ENCODE measurements around the gene HCAR3.
"Not testable (repeated sequence)": the region's sequence is repeated elsewhere in the genome, so short reads cannot be mapped to it uniquely, and the experiment has no call there.

DNA sequence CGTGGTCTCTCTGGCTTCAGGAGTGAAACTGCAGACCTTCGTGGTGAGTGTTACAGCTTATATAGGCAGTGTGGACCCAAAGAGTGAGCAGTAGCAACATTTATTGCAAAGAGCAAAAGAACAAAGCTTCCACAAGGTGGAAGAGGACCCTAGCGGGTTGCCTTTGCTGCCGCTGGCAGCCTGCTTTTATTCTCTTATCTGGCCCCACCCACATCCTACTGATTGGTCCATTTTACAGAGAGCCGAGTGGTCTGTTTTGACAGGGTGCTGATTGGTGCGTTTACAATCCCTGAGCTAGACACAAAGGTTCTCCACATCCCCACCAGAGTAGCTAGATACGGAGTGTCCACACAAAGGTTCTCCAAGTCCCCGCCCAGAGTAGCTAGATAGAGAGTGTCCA, 40.6 kb downstream of the HCAR3 start:
- not testable (repeated sequence) for TF ChIP-seq POLR2AphosphoS5 (IDR thresholded peaks at IDR 0.05)
- TF ChIP-seq, protein P1, sequence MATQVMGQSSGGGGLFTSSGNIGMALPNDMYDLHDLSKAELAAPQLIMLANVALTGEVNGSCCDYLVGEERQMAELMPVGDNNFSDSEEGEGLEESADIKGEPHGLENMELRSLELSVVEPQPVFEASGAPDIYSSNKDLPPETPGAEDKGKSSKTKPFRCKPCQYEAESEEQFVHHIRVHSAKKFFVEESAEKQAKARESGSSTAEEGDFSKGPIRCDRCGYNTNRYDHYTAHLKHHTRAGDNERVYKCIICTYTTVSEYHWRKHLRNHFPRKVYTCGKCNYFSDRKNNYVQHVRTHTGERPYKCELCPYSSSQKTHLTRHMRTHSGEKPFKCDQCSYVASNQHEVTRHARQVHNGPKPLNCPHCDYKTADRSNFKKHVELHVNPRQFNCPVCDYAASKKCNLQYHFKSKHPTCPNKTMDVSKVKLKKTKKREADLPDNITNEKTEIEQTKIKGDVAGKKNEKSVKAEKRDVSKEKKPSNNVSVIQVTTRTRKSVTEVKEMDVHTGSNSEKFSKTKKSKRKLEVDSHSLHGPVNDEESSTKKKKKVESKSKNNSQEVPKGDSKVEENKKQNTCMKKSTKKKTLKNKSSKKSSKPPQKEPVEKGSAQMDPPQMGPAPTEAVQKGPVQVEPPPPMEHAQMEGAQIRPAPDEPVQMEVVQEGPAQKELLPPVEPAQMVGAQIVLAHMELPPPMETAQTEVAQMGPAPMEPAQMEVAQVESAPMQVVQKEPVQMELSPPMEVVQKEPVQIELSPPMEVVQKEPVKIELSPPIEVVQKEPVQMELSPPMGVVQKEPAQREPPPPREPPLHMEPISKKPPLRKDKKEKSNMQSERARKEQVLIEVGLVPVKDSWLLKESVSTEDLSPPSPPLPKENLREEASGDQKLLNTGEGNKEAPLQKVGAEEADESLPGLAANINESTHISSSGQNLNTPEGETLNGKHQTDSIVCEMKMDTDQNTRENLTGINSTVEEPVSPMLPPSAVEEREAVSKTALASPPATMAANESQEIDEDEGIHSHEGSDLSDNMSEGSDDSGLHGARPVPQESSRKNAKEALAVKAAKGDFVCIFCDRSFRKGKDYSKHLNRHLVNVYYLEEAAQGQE (IDR thresholded peaks at IDR 0.05; ENCODE audit: borderline replicate concordance): not testable (repeated sequence)
